Epithelial cell of proximal tubule (primary cell): ENCODE data around the gene SPP1. TPM values are rescaled to one million over a fixed set of nuclear protein-coding genes. Genes with fewer than 3 reads are reported as not detected.

Experiments
- DNase-seq: peaks from one replicate; pipeline ENCODE4 v3.0.0-alpha.2; 2011; ENCODE audit warnings: low read depth
- H3K4me3 ChIP-seq: 2 replicates; pipeline ENCODE4 v1.5.1; 2011; ENCODE audit warnings: low read depth, mild to moderate bottlenecking, low read length
- total RNA-seq: library from RNA; depleted of rRNA; stranded (reverse); fragments of >200 nt; gene quantifications from 2 replicates; pipeline ENCODE4 v1.2.3, GENCODE V29; 2015
- TF ChIP-seq, protein P1 (sequence below): conservative IDR thresholded peaks from 2 replicates; pipeline ENCODE4 v1.5.1; 2012; ENCODE audit warnings: low read depth, mild to moderate bottlenecking, low read length

Gene SPP1
- total RNA-seq, 1 donor from 2014 or later: 694 TPM

DNA sequence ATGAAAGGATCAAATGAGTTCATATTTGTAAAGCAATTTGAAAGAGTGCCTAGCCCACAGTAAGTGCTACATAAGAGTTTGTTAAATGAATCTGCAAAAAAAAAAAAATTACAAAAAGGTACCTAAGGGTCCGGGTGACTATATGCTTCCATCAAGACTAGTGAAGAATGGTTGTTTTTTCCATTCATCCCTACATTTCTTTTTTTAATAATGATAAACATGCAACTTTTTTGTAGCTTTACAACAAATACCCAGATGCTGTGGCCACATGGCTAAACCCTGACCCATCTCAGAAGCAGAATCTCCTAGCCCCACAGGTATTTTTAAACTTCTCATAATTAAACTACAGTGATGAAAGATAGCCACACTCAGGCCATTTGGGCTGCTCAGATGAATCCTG lies 4.3 kb downstream of the SPP1 start:
- peak overlapping the region; percentile 87 for H3K4me3 ChIP-seq
- DNase-seq: no peak
- TF ChIP-seq, protein P1, sequence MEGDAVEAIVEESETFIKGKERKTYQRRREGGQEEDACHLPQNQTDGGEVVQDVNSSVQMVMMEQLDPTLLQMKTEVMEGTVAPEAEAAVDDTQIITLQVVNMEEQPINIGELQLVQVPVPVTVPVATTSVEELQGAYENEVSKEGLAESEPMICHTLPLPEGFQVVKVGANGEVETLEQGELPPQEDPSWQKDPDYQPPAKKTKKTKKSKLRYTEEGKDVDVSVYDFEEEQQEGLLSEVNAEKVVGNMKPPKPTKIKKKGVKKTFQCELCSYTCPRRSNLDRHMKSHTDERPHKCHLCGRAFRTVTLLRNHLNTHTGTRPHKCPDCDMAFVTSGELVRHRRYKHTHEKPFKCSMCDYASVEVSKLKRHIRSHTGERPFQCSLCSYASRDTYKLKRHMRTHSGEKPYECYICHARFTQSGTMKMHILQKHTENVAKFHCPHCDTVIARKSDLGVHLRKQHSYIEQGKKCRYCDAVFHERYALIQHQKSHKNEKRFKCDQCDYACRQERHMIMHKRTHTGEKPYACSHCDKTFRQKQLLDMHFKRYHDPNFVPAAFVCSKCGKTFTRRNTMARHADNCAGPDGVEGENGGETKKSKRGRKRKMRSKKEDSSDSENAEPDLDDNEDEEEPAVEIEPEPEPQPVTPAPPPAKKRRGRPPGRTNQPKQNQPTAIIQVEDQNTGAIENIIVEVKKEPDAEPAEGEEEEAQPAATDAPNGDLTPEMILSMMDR: no peak

DNA sequence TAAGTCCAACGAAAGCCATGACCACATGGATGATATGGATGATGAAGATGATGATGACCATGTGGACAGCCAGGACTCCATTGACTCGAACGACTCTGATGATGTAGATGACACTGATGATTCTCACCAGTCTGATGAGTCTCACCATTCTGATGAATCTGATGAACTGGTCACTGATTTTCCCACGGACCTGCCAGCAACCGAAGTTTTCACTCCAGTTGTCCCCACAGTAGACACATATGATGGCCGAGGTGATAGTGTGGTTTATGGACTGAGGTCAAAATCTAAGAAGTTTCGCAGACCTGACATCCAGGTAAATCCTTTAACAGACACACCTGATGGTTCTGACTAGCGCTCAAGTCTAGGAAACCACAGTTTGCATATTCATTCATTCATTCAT lies 6.0 kb downstream of the SPP1 start:
- no peak overlapping the region for H3K4me3 ChIP-seq
- DNase-seq: no peak
- TF ChIP-seq, protein P1: no peak

DNA sequence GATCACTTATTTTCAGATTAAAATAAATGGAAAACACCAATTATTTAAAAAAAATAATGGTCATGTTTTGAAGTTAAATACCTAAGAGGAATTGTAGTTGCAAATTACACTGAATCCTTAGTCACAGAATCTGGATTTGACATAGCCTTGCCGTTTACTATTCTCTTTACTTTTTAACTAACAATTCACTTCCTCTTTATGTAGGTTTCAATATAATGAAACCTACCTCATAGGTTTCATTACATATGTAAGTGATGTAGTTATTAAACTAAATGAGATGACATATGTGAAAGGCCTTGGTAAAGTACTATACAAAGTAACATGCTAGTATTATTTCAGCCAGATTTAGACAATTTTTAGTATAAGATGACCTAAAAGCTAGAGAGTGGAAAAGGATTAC lies 6.5 kb downstream of the SPP1 start:
- no peak for DNase-seq
- no peak overlapping the region for H3K4me3 ChIP-seq
- TF ChIP-seq, protein P1: no peak

DNA sequence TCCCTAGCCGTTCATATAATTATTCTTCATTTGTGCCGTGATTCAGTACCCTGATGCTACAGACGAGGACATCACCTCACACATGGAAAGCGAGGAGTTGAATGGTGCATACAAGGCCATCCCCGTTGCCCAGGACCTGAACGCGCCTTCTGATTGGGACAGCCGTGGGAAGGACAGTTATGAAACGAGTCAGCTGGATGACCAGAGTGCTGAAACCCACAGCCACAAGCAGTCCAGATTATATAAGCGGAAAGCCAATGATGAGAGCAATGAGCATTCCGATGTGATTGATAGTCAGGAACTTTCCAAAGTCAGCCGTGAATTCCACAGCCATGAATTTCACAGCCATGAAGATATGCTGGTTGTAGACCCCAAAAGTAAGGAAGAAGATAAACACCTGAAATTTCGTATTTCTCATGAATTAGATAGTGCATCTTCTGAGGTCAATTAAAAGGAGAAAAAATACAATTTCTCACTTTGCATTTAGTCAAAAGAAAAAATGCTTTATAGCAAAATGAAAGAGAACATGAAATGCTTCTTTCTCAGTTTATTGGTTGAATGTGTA lies 7.0 kb downstream of the SPP1 start:
- no peak overlapping the region for H3K4me3 ChIP-seq
- no peak for DNase-seq
- TF ChIP-seq, protein P1: no peak

DNA sequence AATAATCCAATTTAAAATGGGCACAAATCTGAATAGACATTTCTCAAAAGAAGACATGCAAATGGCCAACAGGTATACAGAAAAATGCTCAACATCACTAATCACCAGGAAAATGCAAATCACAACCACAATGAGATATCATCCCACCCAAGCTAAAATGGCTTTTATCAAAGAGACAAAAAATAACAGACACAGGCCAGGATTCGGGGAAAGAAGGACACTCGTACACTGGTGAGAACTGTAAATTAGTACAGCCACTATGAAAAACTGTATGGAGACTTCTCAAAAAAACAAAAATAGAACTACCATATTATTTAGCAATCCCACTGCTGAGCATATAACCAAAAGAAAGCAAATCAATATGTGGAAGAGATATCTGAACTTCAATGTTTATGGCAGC lies 8.5 kb downstream of the SPP1 start:
- no peak overlapping the region for H3K4me3 ChIP-seq
- DNase-seq: peak; percentile 64
- TF ChIP-seq, protein P1: no peak

DNA sequence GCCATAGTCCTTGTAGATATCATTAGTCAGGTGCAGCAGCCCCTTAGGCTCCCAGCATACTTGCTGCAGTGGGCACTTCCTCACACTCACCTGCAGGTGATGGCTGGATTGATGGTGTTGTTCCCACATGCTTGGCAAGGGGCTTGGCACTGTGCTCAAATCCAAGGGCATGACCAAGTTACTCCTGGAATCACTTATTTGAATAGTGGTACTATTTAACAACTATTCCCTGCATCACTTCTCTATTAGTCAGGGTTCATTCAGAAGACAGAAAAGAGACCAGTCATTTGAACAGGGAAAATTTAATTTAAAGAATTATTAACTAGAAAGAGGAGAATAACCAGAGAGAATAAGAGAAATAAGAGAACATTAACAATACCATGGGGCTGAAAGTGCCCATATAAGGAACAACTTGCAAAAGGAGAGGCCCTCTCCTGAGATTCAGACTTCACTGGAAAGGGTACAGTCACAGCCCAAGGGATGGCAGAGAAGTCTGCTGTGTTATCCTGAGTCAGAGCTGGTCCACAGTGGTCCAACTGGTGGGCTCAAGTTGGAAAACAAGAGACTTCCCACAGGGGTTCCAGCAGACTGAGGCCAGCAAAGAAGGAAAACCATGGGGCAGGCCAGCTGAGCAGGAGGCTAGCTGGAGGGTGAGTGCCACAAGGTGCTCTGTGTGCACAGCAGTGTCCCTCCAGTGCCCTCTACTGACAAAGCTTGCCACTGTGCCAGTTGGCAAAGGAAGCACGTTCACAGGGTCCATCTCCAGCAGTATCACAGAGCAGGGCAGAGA lies 9.8 kb downstream of the SPP1 start:
- TF ChIP-seq, protein P1: peak; percentile 86
- peak overlapping the region; percentile 21 for H3K4me3 ChIP-seq
- peak; percentile 98 for DNase-seq

DNA sequence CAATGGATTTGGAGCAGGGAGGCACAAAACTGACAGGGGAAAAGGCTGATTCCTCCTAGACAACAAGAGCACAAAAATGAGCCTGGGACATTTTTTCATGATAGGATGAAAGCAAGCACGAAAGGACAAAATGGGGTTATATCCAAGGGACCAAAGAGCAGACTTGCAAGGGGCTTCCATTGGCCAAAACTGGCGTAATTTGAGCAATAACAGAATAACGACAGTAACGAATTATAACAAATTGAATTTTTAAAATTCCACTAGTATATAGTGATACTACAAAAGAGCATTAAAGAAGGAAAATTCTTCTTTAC lies 10.3 kb downstream of the SPP1 start:
- no peak for DNase-seq
- peak overlapping the region; percentile 21 for H3K4me3 ChIP-seq
- TF ChIP-seq, protein P1: no peak
